ENCODE data around the gene G0S2.

- peak; percentile 58 for TF ChIP-seq POLR2A (IDR thresholded peaks at IDR 0.05)
- TF ChIP-seq CTCF (IDR thresholded peaks at IDR 0.05): no peak
- TF ChIP-seq EP300 (IDR thresholded peaks at IDR 0.05): no peak
Observed at GRCh38 chr1:209704584-209704983, 29.4 kb downstream of the G0S2 start, which contains the start of gene HSD11B1.

Measured in ovary (tissue), 3 donors.